Keratinocyte (primary cell): ENCODE data around the gene PPA2.

ENCODE experiments used
- CTCF ChIP-seq, 3 experiments: IDR thresholded peaks in 1 of 3; conservative IDR thresholded peaks in 1 of 3; optimal IDR thresholded peaks in 1 of 3; 2 replicates in 2 of 3; 3 replicates in 1 of 3; pipeline versions ENCODE3 to v1.5.1; 2011; ENCODE audit warnings: low read length in 3 of 3, mild to moderate bottlenecking in 3 of 3, moderate library complexity in 2 of 3, control low read depth in 1 of 3, inconsistent platforms in 1 of 3; ENCODE audit not compliant: insufficient read depth in 2 of 3; ENCODE audit errors: extremely low read depth in 1 of 3
- EZH2 ChIP-seq: IDR thresholded peaks from one replicate; pipeline ENCODE4 v1.6.1; 2012; ENCODE audit warnings: inconsistent platforms, mild to moderate bottlenecking, low read length, moderate library complexity

- no peak for TF ChIP-seq CTCF (optimal IDR thresholded peaks at IDR 0.05 in 1 of 3, IDR thresholded peaks at IDR 0.05 in 1 of 3, conservative IDR thresholded peaks at IDR 0.05 in 1 of 3; ENCODE audit: extremely low read depth in 1 of 3, insufficient read depth in 2 of 3, low read length in 3 of 3)
- no peak for TF ChIP-seq EZH2
Observed at GRCh38 chr4:105495667-105496066, 21.8 kb upstream of the PPA2 start.
